AG04449 (cell line): Measurements from ENCODE around the gene DCAF8.

Source experiments
- CTCF ChIA-PET: fragments of 350-600 bp; formaldehyde crosslinking; extraction: SDS; loops from one replicate; lab custom pipeline; 2021; ENCODE audit warnings: antibody characterized with exemption; lab: Yijun Ruan, JAX
- POLR2A ChIA-PET: fragments of 400-600, 350-600 bp; formaldehyde crosslinking; extraction: SDS; loops from one replicate; lab custom pipeline; 2020; ENCODE audit warnings: antibody characterized with exemption, inconsistent platforms; lab: Yijun Ruan, JAX
- DNase-seq: peaks from one replicate; pipeline ENCODE4 v3.0.0-alpha.2; 2010; ENCODE audit warnings: low read depth, low spot score
- H3K4me3 ChIP-seq: 2 replicates; pipeline ENCODE4 v1.5.1; 2011; ENCODE audit warnings: low read depth, mild to moderate bottlenecking, control low read depth, low read length
- TF ChIP-seq, protein P1 (sequence below): IDR thresholded peaks from one replicate; pipeline ENCODE4 v1.5.1; 2011; ENCODE audit warnings: mild to moderate bottlenecking, moderate library complexity, low read length, control low read depth, inconsistent platforms; ENCODE audit not compliant: insufficient read depth; ENCODE audit errors: missing control alignments

The DCAF8 gene

DNA sequence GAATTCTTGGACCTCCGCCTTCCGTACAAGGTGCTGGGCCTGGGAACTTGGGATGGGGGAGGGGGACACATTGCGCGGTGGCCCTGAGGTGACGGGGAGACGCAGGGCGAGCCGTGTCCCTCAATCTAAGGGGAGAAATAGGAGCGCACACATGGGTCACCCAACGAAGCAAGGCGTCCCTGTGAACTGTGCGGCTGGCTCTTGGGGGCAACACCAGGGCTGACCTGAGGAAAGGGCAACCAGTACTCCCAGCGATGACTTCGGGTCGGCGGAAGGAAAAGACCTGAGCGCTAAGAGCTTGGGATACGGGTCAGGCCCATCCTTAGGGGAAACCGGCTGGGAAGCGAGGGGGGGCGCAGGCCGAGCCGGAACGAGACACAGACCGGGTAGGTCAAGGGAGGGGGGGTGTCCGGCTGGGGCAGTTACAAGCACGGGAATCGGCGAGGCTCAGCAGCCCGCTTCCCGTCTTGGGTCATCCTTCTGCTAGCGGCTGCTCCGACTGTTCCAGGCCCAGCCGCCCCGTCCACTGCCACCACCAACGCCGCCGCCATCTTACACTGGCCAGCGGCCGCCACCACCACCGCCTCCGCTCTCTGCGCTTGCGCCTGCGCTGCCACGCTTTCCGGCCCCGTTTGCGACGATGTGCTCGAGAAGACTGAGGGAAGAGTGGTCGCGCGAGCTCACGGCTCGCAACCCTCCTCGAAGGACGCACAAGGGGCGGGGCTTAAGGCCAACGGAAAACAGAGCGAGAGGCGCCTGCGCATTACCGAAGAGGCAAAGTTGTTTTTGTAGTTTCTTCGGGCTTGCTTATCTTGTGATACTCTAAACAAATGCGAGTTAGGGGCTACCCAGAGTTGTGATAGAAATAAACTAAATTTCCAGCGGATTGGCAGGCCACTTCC is at the start of gene DCAF8:
TSS of gene DCAF8 (minus strand) at position 657 of the 902 bp plus-strand sequence. CDS start 18,541 bp downstream, outside the sequence.
- DNase-seq: peak; percentile 76
- H3K4me3 ChIP-seq: peak within 1 kb of the TSS; percentile 99
- TF ChIP-seq, protein P1, sequence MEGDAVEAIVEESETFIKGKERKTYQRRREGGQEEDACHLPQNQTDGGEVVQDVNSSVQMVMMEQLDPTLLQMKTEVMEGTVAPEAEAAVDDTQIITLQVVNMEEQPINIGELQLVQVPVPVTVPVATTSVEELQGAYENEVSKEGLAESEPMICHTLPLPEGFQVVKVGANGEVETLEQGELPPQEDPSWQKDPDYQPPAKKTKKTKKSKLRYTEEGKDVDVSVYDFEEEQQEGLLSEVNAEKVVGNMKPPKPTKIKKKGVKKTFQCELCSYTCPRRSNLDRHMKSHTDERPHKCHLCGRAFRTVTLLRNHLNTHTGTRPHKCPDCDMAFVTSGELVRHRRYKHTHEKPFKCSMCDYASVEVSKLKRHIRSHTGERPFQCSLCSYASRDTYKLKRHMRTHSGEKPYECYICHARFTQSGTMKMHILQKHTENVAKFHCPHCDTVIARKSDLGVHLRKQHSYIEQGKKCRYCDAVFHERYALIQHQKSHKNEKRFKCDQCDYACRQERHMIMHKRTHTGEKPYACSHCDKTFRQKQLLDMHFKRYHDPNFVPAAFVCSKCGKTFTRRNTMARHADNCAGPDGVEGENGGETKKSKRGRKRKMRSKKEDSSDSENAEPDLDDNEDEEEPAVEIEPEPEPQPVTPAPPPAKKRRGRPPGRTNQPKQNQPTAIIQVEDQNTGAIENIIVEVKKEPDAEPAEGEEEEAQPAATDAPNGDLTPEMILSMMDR: no peak
- POLR2A ChIA-PET: interaction anchor here (1.0 to 1.6 kb wide), 4 partner anchors 11 to 137 kb away, joined by 3 to 8 read pairs (median 4); partner anchors contain the start of gene PEX19
- CTCF ChIA-PET: interaction anchor here (0.7 to 3.8 kb wide), 7 partner anchors 11 to 177 kb away, joined by 3 to 34 read pairs (median 3); no protein-coding TSS in a partner anchor

- CTCF ChIA-PET: interaction anchor here (1.2 to 14.0 kb wide), 3 partner anchors 18 to 67 kb away, joined by 3 to 170 read pairs (median 4); no protein-coding TSS in a partner anchor
- POLR2A ChIA-PET: no interaction called here
- TF ChIP-seq, protein P1: no peak
Observed at GRCh38 chr1:160309571-160309970, 47.2 kb upstream of the DCAF8 start.

DNA sequence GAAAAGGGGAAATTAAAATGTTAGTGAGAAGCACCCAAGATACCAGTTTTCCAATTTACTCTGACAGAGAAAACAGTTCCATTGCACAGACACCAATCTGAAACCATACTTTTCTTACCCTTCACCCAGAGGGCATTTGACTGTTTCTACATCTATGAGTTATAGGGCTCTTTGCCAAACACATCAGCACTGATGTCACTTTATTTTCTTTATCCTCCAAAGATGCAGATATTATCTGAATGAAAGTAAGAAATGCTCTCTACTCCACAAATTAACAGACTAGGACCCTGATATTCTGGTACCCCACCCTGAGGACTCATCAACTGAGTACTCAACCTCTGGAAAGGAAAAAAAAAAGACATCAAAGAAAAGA is 46.8 kb upstream of the DCAF8 start:
- H3K4me3 ChIP-seq: no peak overlapping the region
- no peak for DNase-seq
- TF ChIP-seq, protein P1: no peak
- ChIA-PET CTCF (interaction anchor here (1.2 to 14.0 kb wide), 4 partner anchors 12 to 67 kb away, joined by 3 to 170 read pairs (median 4); no protein-coding TSS in a partner anchor), POLR2A (no interaction called here)

More at GRCh38 chr1:160309571-160309970, 47.2 kb upstream of the DCAF8 start:
- no peak overlapping the region for H3K4me3 ChIP-seq
- no peak for DNase-seq

- TF ChIP-seq, protein P1: no peak
- ChIA-PET POLR2A (interaction anchor here (0.8 kb wide), 1 partner anchor 20 kb away, joined by 3 read pairs; no protein-coding TSS in a partner anchor), CTCF (interaction anchor here (0.9 to 14.0 kb wide), 5 partner anchors 11 to 68 kb away, joined by 3 to 170 read pairs (median 4); no protein-coding TSS in a partner anchor)
- H3K4me3 ChIP-seq: no peak overlapping the region
- DNase-seq: no peak
Observed at GRCh38 chr1:160308451-160309184, 46.3 kb upstream of the DCAF8 start.

GRCh38 chr1:160307118-160307791 is 44.9 kb upstream of the DCAF8 start:
- ChIA-PET CTCF (interaction anchor here (0.9 to 14.0 kb wide), 4 partner anchors 16 to 114 kb away, joined by 3 to 170 read pairs (median 4); no protein-coding TSS in a partner anchor), POLR2A (no interaction called here)
- DNase-seq: no peak
- TF ChIP-seq, protein P1: no peak
- no peak overlapping the region for H3K4me3 ChIP-seq
